DND-41 (cell line): Measurements from ENCODE around the gene ARSG.
"Not testable (repeated sequence)": the region's sequence is repeated elsewhere in the genome, so short reads cannot be mapped to it uniquely, and the experiment has no call there.

ENCODE experiments used
- ATAC-seq: fragments of 200-7000 bp; cut with Tn5 transposase; 3 replicates; pipeline ENCODE4 v1.9.1; 2021; ENCODE audit warnings: low read depth; ENCODE audit not compliant: insufficient read depth
- DNase-seq: peaks from one replicate; pipeline ENCODE4 v3.0.0-alpha.2; 2020
- H2AFZ ChIP-seq: 2 replicates; pipeline ENCODE4 v1.6.0; 2012; ENCODE audit warnings: low read depth, low read length
- H3K27ac ChIP-seq: 2 replicates; pipeline ENCODE4 v1.5.1; 2012; ENCODE audit warnings: low read length, inconsistent platforms
- H3K27me3 ChIP-seq: fragments of 200-600 bp; sonication (generic); 2 replicates; pipeline ENCODE4 v1.6.0; 2012; ENCODE audit warnings: low read length, mild to moderate bottlenecking, inconsistent platforms; ENCODE audit not compliant: insufficient read depth, poor library complexity
- H3K36me3 ChIP-seq: 2 replicates; pipeline ENCODE4 v1.5.1; 2012; ENCODE audit warnings: low read length, inconsistent platforms; ENCODE audit not compliant: insufficient read depth
- H3K4me1 ChIP-seq: 2 replicates; pipeline ENCODE4 v1.5.1; 2012; ENCODE audit warnings: mild to moderate bottlenecking, low read length; ENCODE audit not compliant: insufficient read depth
- H3K4me2 ChIP-seq: 2 replicates; pipeline ENCODE4 v1.6.0; 2012; ENCODE audit warnings: mild to moderate bottlenecking, moderate library complexity, low read length, inconsistent platforms; ENCODE audit not compliant: insufficient read depth
- H3K4me3 ChIP-seq, 2 experiments: fragments of 200-600 bp in 1 of 2; shearing (Covaris generic) in 1 of 2; 2 replicates each; pipeline ENCODE4 v1.5.1; 2012 to 2016; ENCODE audit warnings: inconsistent platforms in 2 of 2, low read length in 2 of 2, mild to moderate bottlenecking in 2 of 2, low read depth in 1 of 2, moderate library complexity in 1 of 2
- H3K79me2 ChIP-seq: 2 replicates; pipeline ENCODE4 v1.6.0; 2012; ENCODE audit warnings: low read length, inconsistent platforms; ENCODE audit not compliant: insufficient read depth
- H3K9ac ChIP-seq: 2 replicates; pipeline ENCODE4 v1.6.0; 2012; ENCODE audit warnings: low read depth, mild to moderate bottlenecking, inconsistent platforms, low read length, moderate library complexity
- H3K9me3 ChIP-seq: 2 replicates; pipeline ENCODE4 v1.5.1; 2012; ENCODE audit warnings: low read length, moderate library complexity, mild to moderate bottlenecking, inconsistent platforms; ENCODE audit not compliant: insufficient read depth, severe bottlenecking
- H4K20me1 ChIP-seq: 2 replicates; pipeline ENCODE4 v1.6.0; 2012; ENCODE audit warnings: low read length; ENCODE audit not compliant: insufficient read depth
- EZH2 ChIP-seq: IDR thresholded peaks from 3 replicates; pipeline ENCODE4 v1.6.1; 2012; ENCODE audit warnings: borderline replicate concordance, low read depth, mild to moderate bottlenecking, moderate library complexity, low read length, inconsistent platforms; ENCODE audit not compliant: severe bottlenecking
- TF ChIP-seq, protein P1 (sequence below): IDR thresholded peaks from 2 replicates; pipeline ENCODE4 v1.5.1; 2012; ENCODE audit warnings: borderline replicate concordance, low read length, moderate library complexity, mild to moderate bottlenecking; ENCODE audit not compliant: poor library complexity, severe bottlenecking; ENCODE audit errors: extremely low read depth

The ARSG gene

DNA sequence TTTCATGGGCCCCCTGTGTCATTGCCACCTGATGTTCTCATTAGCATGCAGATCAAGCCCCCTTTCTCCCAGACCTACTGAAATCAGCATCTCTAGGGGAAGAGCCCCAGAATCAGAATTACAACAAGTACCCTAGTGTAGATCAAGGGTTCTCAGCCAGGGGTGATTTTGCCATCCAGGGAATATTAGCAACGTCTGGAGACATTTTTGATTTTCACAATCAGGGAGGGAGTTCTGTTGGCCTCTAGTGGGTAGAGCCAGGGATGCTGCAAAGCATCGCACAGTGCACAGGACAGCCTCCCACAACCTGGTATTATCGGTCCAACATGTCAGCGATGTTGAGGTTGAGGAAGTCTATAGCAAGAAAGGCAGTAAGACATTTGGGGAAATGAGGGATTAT is 36.1 kb upstream of the ARSG start:
- H3K9ac ChIP-seq, result peak overlapping the region; percentile 20; the same call in 1 of the 2 replicates
- H3K36me3 ChIP-seq, result peaks cover 33% of the 10 kb centered on the region
- H4K20me1 ChIP-seq, result no peaks in the 10 kb centered on the region
- peak overlapping the region; percentile 20 for H3K4me2 ChIP-seq
- TF ChIP-seq EZH2, result no peak
- TF ChIP-seq, protein P1, sequence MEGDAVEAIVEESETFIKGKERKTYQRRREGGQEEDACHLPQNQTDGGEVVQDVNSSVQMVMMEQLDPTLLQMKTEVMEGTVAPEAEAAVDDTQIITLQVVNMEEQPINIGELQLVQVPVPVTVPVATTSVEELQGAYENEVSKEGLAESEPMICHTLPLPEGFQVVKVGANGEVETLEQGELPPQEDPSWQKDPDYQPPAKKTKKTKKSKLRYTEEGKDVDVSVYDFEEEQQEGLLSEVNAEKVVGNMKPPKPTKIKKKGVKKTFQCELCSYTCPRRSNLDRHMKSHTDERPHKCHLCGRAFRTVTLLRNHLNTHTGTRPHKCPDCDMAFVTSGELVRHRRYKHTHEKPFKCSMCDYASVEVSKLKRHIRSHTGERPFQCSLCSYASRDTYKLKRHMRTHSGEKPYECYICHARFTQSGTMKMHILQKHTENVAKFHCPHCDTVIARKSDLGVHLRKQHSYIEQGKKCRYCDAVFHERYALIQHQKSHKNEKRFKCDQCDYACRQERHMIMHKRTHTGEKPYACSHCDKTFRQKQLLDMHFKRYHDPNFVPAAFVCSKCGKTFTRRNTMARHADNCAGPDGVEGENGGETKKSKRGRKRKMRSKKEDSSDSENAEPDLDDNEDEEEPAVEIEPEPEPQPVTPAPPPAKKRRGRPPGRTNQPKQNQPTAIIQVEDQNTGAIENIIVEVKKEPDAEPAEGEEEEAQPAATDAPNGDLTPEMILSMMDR, result peak; percentile 22
- peaks cover 3% of the 10 kb centered on the region for H3K79me2 ChIP-seq
- peaks cover 86% of the 10 kb centered on the region for H3K4me1 ChIP-seq
- H2AFZ ChIP-seq, result no peak overlapping the region
- no peaks in the 10 kb centered on the region for H3K9me3 ChIP-seq
- ATAC-seq, result no peak
- no peaks in the 10 kb centered on the region for H3K27me3 ChIP-seq
- peak overlapping the region; percentile 80 for H3K27ac ChIP-seq
- no peak overlapping the region for H3K4me3 ChIP-seq
- no peak for DNase-seq

- Histone ChIP-seq H4K20me1 (no peaks in the 10 kb centered on the region), H3K9me3 (no peaks in the 10 kb centered on the region), H3K79me2 (peaks cover 3% of the 10 kb centered on the region), H3K4me3 (no peak overlapping the region), H3K27ac (peak overlapping the region; percentile 80), H3K27me3 (no peaks in the 10 kb centered on the region), H3K9ac (peak overlapping the region; percentile 20), H3K36me3 (peaks cover 26% of the 10 kb centered on the region), H3K4me1 (peaks cover 92% of the 10 kb centered on the region), H3K4me2 (peak overlapping the region; percentile 26), H2AFZ (no peak overlapping the region)
- no peak for DNase-seq
- peak; percentile 15 for ATAC-seq
- no peak for TF ChIP-seq EZH2
- TF ChIP-seq, protein P1, result no peak
These were observed 35.4 kb upstream of the ARSG start for GRCh38 chr17:68255731-68256538.

DNA sequence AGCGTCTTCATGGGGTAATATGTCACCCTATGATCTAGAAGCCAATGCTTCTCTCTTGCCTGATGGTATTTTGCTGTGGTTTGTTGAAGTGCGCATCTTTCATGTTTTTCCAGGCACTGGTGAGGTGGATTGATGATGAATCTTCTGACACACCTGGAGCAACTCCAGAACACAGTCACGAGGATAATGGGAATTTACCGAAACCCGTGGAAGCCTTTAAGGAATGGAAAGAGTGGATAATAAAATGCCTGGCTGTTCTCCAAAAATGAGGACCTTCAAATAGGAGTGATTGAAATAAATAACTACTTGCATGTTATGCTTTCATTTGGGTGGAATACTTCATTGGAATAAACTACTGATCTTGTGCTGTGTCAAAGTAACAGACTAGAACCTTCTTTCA is 34.6 kb upstream of the ARSG start:
- H3K9ac ChIP-seq, result 0 out of 2 replicates have a peak overlapping the region, but pooled peaks have one; percentile 16
- H4K20me1 ChIP-seq, H3K9me3 ChIP-seq, H3K4me3 ChIP-seq, H3K27me3 ChIP-seq, ATAC-seq, DNase-seq, H3K79me2 ChIP-seq, H2AFZ ChIP-seq: not testable (repeated sequence)
- H3K36me3 ChIP-seq, result peaks cover 23% of the 10 kb centered on the region
- H3K4me1 ChIP-seq, result peaks cover 93% of the 10 kb centered on the region
- H3K27ac ChIP-seq, result peak overlapping the region; percentile 80
- H3K4me2 ChIP-seq, result peak overlapping the region; percentile 26; the same call in 1 of the 2 replicates

DNA sequence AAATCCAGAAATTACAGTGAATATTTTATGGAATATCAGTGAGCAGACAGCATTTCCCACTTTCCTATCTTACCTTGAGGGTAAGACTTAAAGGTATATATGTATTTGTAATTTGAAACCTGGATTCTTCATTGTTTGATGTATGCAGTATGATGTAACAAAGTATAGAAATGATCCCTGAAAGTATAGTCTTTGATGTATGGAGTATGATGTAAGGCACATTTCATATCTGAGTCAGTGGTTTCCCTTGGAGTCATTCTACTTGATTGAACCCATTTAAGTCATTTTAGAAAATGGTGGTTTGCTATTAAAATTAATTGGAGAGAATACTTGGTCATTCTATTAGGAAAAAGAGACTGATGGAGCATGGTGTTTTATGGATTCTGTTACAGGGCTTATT is 33.4 kb upstream of the ARSG start:
- H2AFZ ChIP-seq, result no peak overlapping the region
- H3K4me2 ChIP-seq, result no peak overlapping the region
- TF ChIP-seq EZH2, result no peak
- peak overlapping the region; percentile 93 for H3K27ac ChIP-seq
- H3K36me3 ChIP-seq, result peaks cover 23% of the 10 kb centered on the region
- peaks cover 83% of the 10 kb centered on the region for H3K4me1 ChIP-seq
- H4K20me1 ChIP-seq, result no peaks in the 10 kb centered on the region
- DNase-seq, result no peak
- no peak overlapping the region for H3K4me3 ChIP-seq
- peaks cover 3% of the 10 kb centered on the region for H3K79me2 ChIP-seq
- no peak overlapping the region for H3K9ac ChIP-seq
- no peaks in the 10 kb centered on the region for H3K27me3 ChIP-seq
- ATAC-seq, result no peak
- H3K9me3 ChIP-seq, result no peaks in the 10 kb centered on the region

DNA sequence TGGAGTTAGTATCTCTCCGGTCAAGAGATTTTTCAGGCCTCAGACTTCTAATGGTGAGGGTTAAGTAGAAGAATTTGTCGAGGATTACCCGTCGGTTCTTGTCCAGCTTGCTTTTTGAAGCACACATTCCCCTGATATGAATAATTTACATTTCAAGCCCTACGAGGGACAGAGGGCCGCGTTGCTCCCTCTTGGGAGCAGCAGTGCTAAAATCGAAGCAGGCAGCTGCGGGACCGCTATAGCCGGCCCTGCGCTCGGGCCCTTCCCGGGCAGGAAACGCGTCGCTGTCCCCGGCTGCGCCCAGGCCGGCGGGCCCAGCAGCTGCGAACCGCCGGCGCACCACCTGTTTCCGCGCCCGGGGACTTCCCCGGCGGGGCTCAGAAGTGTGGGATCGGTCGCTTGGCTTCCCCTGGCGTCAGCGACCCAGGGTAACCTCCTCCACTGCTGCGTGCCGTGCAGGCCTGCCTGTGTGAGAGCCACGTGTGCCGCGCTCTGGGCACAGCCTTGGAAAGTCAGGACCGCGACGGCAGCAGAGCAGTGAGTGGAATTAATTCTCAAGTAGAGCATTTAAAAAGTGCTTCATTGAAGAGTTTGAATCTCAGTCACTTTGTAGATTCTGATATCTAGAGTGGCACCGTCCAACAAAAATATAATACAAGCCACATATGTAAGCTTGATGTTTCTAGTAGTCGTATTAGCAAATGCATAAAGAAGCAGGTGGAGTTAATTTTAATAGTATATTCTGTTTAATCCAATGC is 32.2 kb upstream of the ARSG start:
- DNase-seq, result peak; percentile 90
- peak; percentile 91 for ATAC-seq
- peak overlapping the region; percentile 54; the same call in 1 of the 2 replicates for H2AFZ ChIP-seq
- 0 out of 4 replicates have a peak overlapping the region, but pooled peaks of 1 of the 2 experiments have one; percentile 35 for H3K4me3 ChIP-seq
- peak overlapping the region; percentile 27 for H3K4me2 ChIP-seq
- peak overlapping the region; percentile 45 for H3K9ac ChIP-seq
- H3K4me1 ChIP-seq, result peaks cover 83% of the 10 kb centered on the region
- not testable (repeated sequence) for H3K79me2 ChIP-seq, H4K20me1 ChIP-seq, H3K27me3 ChIP-seq, H3K9me3 ChIP-seq
- H3K36me3 ChIP-seq, result peaks cover 18% of the 10 kb centered on the region
- H3K27ac ChIP-seq, result peak overlapping the region; percentile 93

- Histone ChIP-seq H3K9ac (peak overlapping the region; percentile 24), H3K4me3 (0 out of 4 replicates have a peak overlapping the region, but pooled peaks of 1 of the 2 experiments have one; percentile 35)
These were observed 31.7 kb upstream of the ARSG start for GRCh38 chr17:68259648-68259951.

More at GRCh38 chr17:68259648-68259951, 31.7 kb upstream of the ARSG start:
- Histone ChIP-seq H3K36me3 (peaks cover 13% of the 10 kb centered on the region; the same call in 1 of the 2 replicates), H3K4me2 (peak overlapping the region; percentile 27), H3K4me1 (peaks cover 79% of the 10 kb centered on the region), H3K27ac (peak overlapping the region; percentile 64)
- DNase-seq, H3K79me2 ChIP-seq, ATAC-seq, H3K9me3 ChIP-seq, H3K27me3 ChIP-seq, H4K20me1 ChIP-seq, H2AFZ ChIP-seq: not testable (repeated sequence)
